Nephron (organoid): ENCODE data around the gene CDC42BPB.

ENCODE experiments used
- H3K27ac Mint-ChIP-seq, 3 experiments: 2 replicates each; pipeline ENCODE4 v1.8.0; 2020; ENCODE audit warnings: mixed read lengths in 3 of 3, mild to moderate bottlenecking in 2 of 3, moderate library complexity in 1 of 3
- H3K27me3 Mint-ChIP-seq: 2 replicates; pipeline ENCODE4 v1.8.0; 2021; ENCODE audit warnings: low read depth, mild to moderate bottlenecking, moderate library complexity, mixed read lengths
- H3K36me3 Mint-ChIP-seq: 2 replicates; pipeline ENCODE4 v1.8.0; 2020; ENCODE audit warnings: low read depth, mixed read lengths
- H3K4me1 Mint-ChIP-seq: 2 replicates; pipeline ENCODE4 v1.8.0; 2020; ENCODE audit warnings: mixed read lengths
- H3K4me3 Mint-ChIP-seq, 3 experiments: 2 replicates each; pipeline ENCODE4 v1.8.0; 2020; ENCODE audit warnings: mild to moderate bottlenecking in 3 of 3, mixed read lengths in 3 of 3, moderate library complexity in 2 of 3
- H3K9me3 Mint-ChIP-seq: 2 replicates; pipeline ENCODE4 v1.8.0; 2020; ENCODE audit warnings: mixed read lengths
- CTCF ChIP-seq, 3 experiments: fragments of 200-600 bp; sonication (generic); IDR thresholded peaks; one replicate each; pipeline ENCODE4 v1.5.0; 2021; ENCODE audit warnings: antibody characterized with exemption in 3 of 3; ENCODE audit not compliant: unreplicated experiment in 3 of 3

Gene CDC42BPB

GRCh38 chr14:103058164-103059055 lies 1.1 kb upstream of the CDC42BPB start:
- H3K9me3 Mint-ChIP-seq, result no peaks in the 10 kb centered on the region
- no peak for TF ChIP-seq CTCF (IDR thresholded peaks at IDR 0.05; ENCODE audit: unreplicated experiment in 3 of 3)
- H3K4me3 Mint-ChIP-seq, result peak overlapping the region; percentile 86 to 92 (median 90)
- peaks cover 43% of the 10 kb centered on the region for H3K4me1 Mint-ChIP-seq
- H3K27ac Mint-ChIP-seq, result peak overlapping the region; percentile 51 to 78 (median 76)
- H3K36me3 Mint-ChIP-seq, result no peaks in the 10 kb centered on the region
- H3K27me3 Mint-ChIP-seq, result no peaks in the 10 kb centered on the region

- Mint-ChIP-seq H3K4me3 (peak overlapping the region; percentile 93 to 97 (median 96)), H3K27ac (peak overlapping the region in 1 of 3 experiments; percentile 78), H3K4me1 (peaks cover 43% of the 10 kb centered on the region), H3K27me3 (no peaks in the 10 kb centered on the region), H3K9me3 (no peaks in the 10 kb centered on the region), H3K36me3 (no peaks in the 10 kb centered on the region)
- TF ChIP-seq CTCF (IDR thresholded peaks at IDR 0.05; ENCODE audit: unreplicated experiment in 3 of 3), result no peak
Observed at GRCh38 chr14:103057028-103057371, 349 bp downstream of the CDC42BPB start.

- Mint-ChIP-seq H3K4me1 (peaks cover 43% of the 10 kb centered on the region), H3K36me3 (no peaks in the 10 kb centered on the region), H3K27me3 (no peaks in the 10 kb centered on the region), H3K27ac (peak overlapping the region; percentile 78 to 98 (median 93)), H3K9me3 (no peaks in the 10 kb centered on the region), H3K4me3 (peak overlapping the region; percentile 93 to 97 (median 96))
- TF ChIP-seq CTCF (IDR thresholded peaks at IDR 0.05; ENCODE audit: unreplicated experiment in 3 of 3), result no peak
Observed at GRCh38 chr14:103056322-103057027, 874 bp downstream of the CDC42BPB start.

- Mint-ChIP-seq H3K4me1 (peaks cover 43% of the 10 kb centered on the region), H3K27me3 (no peaks in the 10 kb centered on the region), H3K27ac (peak overlapping the region; percentile 78 to 98 (median 80)), H3K36me3 (no peaks in the 10 kb centered on the region), H3K4me3 (peak overlapping the region; percentile 93 to 97 (median 96)), H3K9me3 (no peaks in the 10 kb centered on the region)
- TF ChIP-seq CTCF (IDR thresholded peaks at IDR 0.05; ENCODE audit: unreplicated experiment in 3 of 3), result no peak
Observed at GRCh38 chr14:103055695-103056094, 1.7 kb downstream of the CDC42BPB start.

- TF ChIP-seq CTCF (IDR thresholded peaks at IDR 0.05; ENCODE audit: unreplicated experiment in 3 of 3), result no peak
- H3K36me3 Mint-ChIP-seq, result peaks cover 3% of the 10 kb centered on the region
- no peaks in the 10 kb centered on the region for H3K27me3 Mint-ChIP-seq
- no peak overlapping the region for H3K27ac Mint-ChIP-seq
- peaks cover 21% of the 10 kb centered on the region for H3K4me1 Mint-ChIP-seq
- no peaks in the 10 kb centered on the region for H3K9me3 Mint-ChIP-seq
- H3K4me3 Mint-ChIP-seq, result peak overlapping the region in 1 of 3 experiments; percentile 48
Observed at GRCh38 chr14:103052407-103052806, 4.9 kb downstream of the CDC42BPB start.
